Neural crest cell (in vitro differentiated cells): Measurements from ENCODE around the gene RAB11FIP3. TPM values are rescaled to one million over a fixed set of nuclear protein-coding genes. Genes with fewer than 3 reads are reported as not detected.
A peak's percentile ranks its signal among the peaks of the same experiment; 100 is the strongest.
"Not testable (repeated sequence)": the region's sequence is repeated elsewhere in the genome, so short reads cannot be mapped to it uniquely, and the experiment has no call there.

Experiments
- DNase-seq: peaks from one replicate; pipeline ENCODE4 v3.0.0; 2021; ENCODE audit warnings: low read depth, mixed read lengths, low spot score
- H3K27ac Mint-ChIP-seq: one replicate; pipeline ENCODE4 v1.8.0; 2021; ENCODE audit warnings: mild to moderate bottlenecking, mixed read lengths; ENCODE audit not compliant: unreplicated experiment
- H3K27me3 Mint-ChIP-seq: 2 replicates; pipeline ENCODE4 v1.8.0; 2021; ENCODE audit warnings: low read depth, mild to moderate bottlenecking, mixed read lengths
- H3K36me3 Mint-ChIP-seq: 2 replicates; pipeline ENCODE4 v1.8.0; 2021; ENCODE audit warnings: low read depth, mild to moderate bottlenecking, mixed read lengths
- H3K4me1 Mint-ChIP-seq: 2 replicates; pipeline ENCODE4 v1.8.0; 2021; ENCODE audit warnings: mixed read lengths
- H3K4me3 Mint-ChIP-seq: one replicate; pipeline ENCODE4 v1.8.0; 2021; ENCODE audit warnings: mild to moderate bottlenecking, mixed read lengths
- H3K9me3 Mint-ChIP-seq: 2 replicates; pipeline ENCODE4 v1.8.0; 2021; ENCODE audit warnings: mixed read lengths
- total RNA-seq: library from RNA; stranded (reverse); gene quantifications from 2 replicates; pipeline ENCODE4 v1.2.1, GENCODE V29; 2021
- TF ChIP-seq, protein P1 (sequence below): fragments of 200-600 bp; sonication (generic); conservative IDR thresholded peaks from 2 replicates; pipeline ENCODE4 v1.5.0; 2021; ENCODE audit warnings: antibody characterized with exemption, mild to moderate bottlenecking

RAB11FIP3 gene
- total RNA-seq, 1 donor from 2014 or later: 72.2 TPM

DNA sequence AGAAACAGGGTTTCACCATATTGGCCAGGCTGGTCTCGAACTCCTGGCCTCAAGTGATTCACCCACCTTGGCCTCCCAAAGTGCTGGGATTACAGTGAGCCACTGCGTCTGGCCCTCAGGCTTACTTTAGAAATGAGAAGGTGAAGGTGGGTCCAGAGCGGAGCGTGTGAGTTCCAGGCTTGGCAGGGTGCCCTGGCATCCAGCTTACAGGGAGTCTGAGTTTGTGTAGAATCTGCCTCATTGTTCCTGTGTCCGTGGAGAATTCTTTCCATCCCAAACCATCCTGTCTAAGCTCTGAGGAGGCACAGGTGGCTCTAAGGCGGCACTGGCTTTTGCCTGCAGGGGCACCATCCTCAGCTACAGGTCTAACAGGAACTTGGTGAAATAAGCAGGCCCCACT, 50.6 kb downstream of the RAB11FIP3 start:
- TF ChIP-seq, protein P1, sequence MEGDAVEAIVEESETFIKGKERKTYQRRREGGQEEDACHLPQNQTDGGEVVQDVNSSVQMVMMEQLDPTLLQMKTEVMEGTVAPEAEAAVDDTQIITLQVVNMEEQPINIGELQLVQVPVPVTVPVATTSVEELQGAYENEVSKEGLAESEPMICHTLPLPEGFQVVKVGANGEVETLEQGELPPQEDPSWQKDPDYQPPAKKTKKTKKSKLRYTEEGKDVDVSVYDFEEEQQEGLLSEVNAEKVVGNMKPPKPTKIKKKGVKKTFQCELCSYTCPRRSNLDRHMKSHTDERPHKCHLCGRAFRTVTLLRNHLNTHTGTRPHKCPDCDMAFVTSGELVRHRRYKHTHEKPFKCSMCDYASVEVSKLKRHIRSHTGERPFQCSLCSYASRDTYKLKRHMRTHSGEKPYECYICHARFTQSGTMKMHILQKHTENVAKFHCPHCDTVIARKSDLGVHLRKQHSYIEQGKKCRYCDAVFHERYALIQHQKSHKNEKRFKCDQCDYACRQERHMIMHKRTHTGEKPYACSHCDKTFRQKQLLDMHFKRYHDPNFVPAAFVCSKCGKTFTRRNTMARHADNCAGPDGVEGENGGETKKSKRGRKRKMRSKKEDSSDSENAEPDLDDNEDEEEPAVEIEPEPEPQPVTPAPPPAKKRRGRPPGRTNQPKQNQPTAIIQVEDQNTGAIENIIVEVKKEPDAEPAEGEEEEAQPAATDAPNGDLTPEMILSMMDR: no peak
- Mint-ChIP-seq H3K4me1 (peaks cover 36% of the 10 kb centered on the region), H3K27ac (no peak overlapping the region), H3K27me3 (no peaks in the 10 kb centered on the region), H3K36me3 (peaks cover 4% of the 10 kb centered on the region), H3K9me3 (no peaks in the 10 kb centered on the region), H3K4me3 (no peak overlapping the region)
- no peak for DNase-seq

DNA sequence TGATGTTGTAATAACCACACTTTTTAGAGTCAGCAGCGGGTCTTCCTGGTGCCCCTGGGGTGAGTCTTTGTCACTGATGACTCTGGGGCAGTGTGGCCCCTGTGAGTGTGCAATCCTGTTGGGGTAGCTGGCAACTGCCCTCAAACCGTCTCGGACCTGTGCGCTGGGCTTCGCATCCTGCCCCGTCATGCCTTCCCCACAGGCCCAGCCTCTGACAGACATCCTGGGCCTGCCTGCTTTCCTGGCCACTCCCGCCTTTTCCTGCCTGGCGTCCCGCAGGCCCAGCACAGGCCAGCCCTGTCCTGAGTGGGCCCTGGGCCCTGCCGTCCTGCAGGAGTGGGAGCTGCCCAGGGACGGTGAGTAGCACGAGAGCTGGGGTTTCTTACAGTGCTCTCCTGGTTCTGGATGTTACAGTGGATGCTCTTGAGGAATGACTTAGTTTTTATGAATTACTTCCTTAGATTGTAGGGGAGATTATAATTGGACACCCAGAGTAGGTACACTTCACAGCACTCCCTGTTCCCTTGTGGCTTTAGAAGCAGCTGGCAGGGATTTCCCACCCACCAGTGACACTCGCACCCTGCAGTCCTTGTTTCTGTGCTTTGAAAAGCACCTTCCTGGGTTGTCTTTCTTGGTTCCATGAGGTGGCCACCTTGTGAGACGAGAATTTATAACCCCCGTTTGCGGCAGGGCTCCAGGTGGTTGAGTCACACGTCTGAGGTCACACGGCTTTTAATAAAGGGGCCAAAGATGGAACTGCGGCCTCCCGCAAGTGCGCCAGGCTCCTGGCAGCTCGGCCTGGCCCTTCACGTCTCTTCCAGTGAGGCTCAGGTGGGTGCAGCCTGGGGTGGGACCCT, 52.1 kb downstream of the RAB11FIP3 start:
- peaks cover 4% of the 10 kb centered on the region for H3K36me3 Mint-ChIP-seq
- no peak overlapping the region for H3K4me3 Mint-ChIP-seq
- no peak for DNase-seq
- no peak overlapping the region for H3K27ac Mint-ChIP-seq
- no peaks in the 10 kb centered on the region for H3K27me3 Mint-ChIP-seq
- peaks cover 29% of the 10 kb centered on the region for H3K4me1 Mint-ChIP-seq
- TF ChIP-seq, protein P1: no peak
- no peaks in the 10 kb centered on the region for H3K9me3 Mint-ChIP-seq

DNA sequence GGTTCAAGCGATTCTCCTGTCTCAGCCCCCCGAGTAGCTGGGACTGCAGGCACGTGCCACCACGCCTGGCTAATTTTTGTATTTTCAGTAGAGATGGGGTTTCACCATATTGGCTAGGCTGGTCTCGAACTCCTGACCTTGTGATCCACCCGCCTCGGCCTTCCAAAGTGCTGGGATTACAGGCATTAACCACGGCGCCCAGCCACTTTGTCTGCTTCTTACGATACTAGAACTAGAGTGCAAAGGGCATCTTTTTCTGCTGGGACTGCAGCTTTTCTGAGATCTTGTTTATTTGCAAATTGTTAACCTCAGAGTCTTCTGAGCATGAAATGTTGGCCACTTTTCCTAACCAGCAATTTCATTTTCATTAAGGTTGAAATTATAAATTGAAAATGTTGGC, 52.8 kb downstream of the RAB11FIP3 start:
- not testable (repeated sequence) for H3K36me3 Mint-ChIP-seq, H3K27me3 Mint-ChIP-seq, H3K27ac Mint-ChIP-seq, DNase-seq, H3K4me3 Mint-ChIP-seq, H3K9me3 Mint-ChIP-seq
- H3K4me1 Mint-ChIP-seq: peaks cover 33% of the 10 kb centered on the region

DNA sequence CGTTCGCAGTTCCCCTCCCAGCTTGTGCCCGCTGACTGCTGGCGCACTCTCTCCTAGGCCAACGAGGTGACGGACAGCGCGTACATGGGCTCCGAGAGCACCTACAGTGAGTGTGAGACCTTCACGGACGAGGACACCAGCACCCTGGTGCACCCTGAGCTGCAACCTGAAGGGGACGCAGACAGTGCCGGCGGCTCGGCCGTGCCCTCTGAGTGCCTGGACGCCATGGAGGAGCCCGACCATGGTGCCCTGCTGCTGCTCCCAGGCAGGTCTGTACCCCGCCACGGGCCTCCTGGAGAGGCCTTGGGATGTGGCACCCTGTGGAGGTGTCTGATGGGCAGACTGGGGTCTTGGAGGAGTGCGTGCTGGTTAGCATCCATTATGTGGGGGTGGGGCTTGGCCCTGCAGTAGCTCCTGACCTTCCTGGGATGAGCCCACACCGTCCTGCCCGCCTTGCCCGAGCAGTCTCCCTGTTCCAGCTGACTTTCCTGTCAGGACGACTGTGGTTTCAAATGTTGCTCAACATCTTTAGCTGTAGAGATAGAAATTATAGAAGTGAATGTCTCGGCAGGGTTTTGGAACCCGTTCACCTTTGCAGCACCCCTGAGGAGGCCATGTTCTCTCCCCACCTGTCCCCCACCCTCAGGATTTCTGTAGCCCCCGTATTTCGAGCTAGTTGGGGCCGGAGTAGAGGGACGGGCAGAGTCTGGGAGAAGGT, 57.2 kb downstream of the RAB11FIP3 start:
- Mint-ChIP-seq H3K36me3 (peaks cover 3% of the 10 kb centered on the region), H3K9me3 (no peaks in the 10 kb centered on the region), H3K4me3 (no peak overlapping the region), H3K27me3 (no peaks in the 10 kb centered on the region), H3K27ac (peak overlapping the region; percentile 86), H3K4me1 (peaks cover 21% of the 10 kb centered on the region)
- DNase-seq: no peak
- TF ChIP-seq, protein P1: no peak

GRCh38 chr16:483341-484075, 58.1 kb downstream of the RAB11FIP3 start:
- H3K27me3 Mint-ChIP-seq: no peaks in the 10 kb centered on the region
- peaks cover 6% of the 10 kb centered on the region for H3K36me3 Mint-ChIP-seq
- TF ChIP-seq, protein P1: no peak
- H3K4me3 Mint-ChIP-seq: peak overlapping the region; percentile 67
- H3K9me3 Mint-ChIP-seq: no peaks in the 10 kb centered on the region
- peaks cover 21% of the 10 kb centered on the region for H3K4me1 Mint-ChIP-seq
- no peak for DNase-seq
- peak overlapping the region; percentile 86 for H3K27ac Mint-ChIP-seq
